Activated T-helper 9 cell treated with anti-CD3 and anti-CD28 coated beads, Interleukin-2, amount 50 U/mL, for 16 hours (primary cell): Measurements from ENCODE around the gene FGF12.

Experiments
- DNase-seq: peaks from one replicate; pipeline ENCODE4 v3.0.0-alpha.2; 2020; ENCODE audit warnings: low read depth

FGF12 gene

DNA sequence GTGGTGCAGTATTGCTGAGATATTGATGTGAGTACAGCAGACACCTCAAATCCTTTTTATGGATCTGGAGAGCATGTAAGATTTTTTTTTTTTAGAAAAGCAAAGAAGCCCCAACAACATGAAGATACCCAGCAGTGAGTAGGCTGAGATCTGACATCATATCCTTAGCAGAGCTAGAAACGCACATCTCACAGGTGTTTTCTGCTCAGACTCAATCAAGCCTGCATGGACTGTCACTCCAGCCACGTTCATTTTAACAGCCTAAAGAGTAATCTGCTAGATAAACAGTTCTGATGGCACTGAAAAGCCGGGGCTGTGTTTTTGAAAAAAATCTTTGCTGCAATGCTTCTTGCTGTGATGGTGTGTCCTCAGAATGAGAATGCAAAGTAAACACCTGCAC is 544.2 kb downstream of the FGF12 start:
- DNase-seq = no peak

- DNase-seq = no peak
Observed at GRCh38 chr3:192181151-192181550, 546.2 kb downstream of the FGF12 start.

GRCh38 chr3:192177383-192177782 is 550.0 kb downstream of the FGF12 start:
- no peak for DNase-seq

GRCh38 chr3:192174283-192174682 is 553.1 kb downstream of the FGF12 start:
- DNase-seq = no peak

GRCh38 chr3:192171213-192171612 is 556.1 kb downstream of the FGF12 start:
- no peak for DNase-seq

DNA sequence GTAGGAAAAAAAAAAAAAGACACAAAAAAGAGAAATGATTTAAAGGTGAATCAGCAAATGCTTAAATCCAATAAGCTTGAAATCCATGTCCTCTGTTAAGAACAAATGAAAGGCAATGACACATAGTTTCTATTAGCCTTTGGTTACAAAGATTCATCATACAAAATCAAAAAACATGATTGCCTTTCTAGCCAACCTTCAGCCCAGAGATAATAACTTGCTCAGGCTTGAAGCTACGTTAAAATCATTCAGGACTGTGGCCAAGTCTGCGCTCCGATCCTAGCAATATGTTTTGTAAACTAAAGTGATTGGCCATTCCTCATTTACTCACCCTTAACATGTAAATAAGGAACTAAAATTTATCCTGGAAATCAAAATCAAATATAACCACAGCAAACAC is 556.7 kb downstream of the FGF12 start:
- no peak for DNase-seq

DNA sequence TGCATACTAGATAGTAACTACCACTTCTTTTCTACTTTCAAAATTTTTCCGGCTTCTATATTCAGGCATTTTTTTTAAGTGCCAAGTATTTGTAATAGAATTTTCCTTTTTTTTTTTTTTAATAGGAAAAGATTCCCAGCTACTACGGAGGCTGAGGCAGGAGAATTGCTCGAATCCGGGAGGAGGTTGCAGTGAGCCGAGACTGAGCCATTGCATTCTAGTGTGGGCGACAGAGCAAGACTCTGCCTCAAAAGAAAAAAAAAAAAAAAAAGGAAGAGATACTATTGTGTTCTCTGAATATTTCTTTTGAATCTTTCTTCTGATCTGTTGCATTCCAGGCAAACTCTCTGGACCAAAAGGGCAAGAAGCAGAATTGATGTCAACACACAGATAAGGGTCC is 557.3 kb downstream of the FGF12 start:
- DNase-seq = no peak

GRCh38 chr3:192169332-192169915 is 557.9 kb downstream of the FGF12 start:
- no peak for DNase-seq

- DNase-seq = no peak
Observed at GRCh38 chr3:192168202-192168601, 559.1 kb downstream of the FGF12 start.

GRCh38 chr3:192165552-192165951 is 561.8 kb downstream of the FGF12 start:
- DNase-seq = no peak

- DNase-seq = no peak
Observed at GRCh38 chr3:192161661-192162060, 565.7 kb downstream of the FGF12 start.

- DNase-seq = no peak
Observed at GRCh38 chr3:192156382-192156781, 571.0 kb downstream of the FGF12 start.

DNA sequence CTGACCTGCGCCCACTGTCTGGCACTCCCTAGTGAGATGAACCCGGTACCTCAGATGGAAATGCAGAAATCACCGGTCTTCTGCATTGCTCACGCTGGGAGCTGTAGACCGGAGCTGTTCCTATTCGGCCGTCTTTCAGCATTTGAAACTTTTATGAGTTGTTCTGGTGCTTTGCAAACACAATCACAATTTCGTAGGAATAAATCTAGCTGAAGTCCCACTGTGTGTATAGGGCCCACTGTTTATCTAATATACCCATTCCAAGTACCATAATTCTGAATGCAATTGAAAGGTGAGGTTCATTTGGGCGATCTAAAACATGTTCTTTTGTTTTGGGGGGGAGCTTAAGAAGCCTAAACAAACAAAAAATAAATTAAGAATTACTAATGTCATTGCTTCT is 572.1 kb downstream of the FGF12 start:
- DNase-seq = no peak

GRCh38 chr3:192133271-192133670 is 594.1 kb downstream of the FGF12 start:
- no peak for DNase-seq

DNA sequence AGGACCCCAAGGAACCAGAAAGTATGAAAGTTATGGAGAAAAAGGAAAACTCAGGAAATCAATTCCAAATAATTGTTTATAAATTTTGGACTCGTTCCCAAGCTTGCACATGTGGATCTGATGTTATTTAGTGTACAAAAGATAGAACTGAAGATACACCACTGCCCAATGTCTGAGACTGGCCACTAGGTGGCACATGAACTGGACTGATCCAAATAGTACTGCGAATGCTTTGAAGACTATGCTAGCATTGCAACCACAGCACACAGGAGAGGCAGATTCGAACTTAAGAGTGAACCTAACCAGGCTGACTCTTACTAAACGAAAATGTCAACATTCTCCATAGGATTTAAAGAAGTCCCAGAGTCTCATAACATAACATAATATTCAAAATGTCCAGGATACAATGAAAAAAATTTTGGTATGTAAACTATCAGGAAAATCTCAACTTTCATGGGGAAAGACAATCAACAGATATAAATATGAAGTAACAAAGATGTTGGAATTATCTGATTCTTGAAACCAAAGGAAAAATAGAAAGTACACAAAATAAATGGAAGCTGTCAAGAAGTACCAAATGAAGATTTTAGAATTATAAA is 596.7 kb downstream of the FGF12 start:
- no peak for DNase-seq

GRCh38 chr3:192129586-192129985 is 597.8 kb downstream of the FGF12 start:
- DNase-seq = no peak

DNA sequence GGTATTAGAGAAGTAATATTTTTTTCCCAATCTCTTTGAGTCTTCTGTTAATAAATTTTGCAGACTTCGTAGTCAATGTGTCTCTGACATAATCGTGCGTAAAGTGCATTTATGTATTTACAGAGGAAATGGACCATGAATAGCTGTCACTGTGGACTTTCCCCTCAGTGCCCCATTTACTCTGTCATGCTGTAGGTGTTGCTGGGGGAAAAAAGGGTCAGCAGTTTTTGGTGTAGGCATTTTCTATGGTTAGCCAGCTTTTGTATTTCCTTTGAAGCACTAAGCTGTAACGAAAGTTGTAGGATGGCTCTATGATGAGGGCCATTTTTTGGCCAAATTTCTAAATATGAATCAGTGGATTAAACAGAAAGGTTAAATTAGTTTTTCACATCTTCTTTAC is 598.4 kb downstream of the FGF12 start:
- no peak for DNase-seq

GRCh38 chr3:192128060-192128459 is 599.3 kb downstream of the FGF12 start:
- DNase-seq = no peak

DNA sequence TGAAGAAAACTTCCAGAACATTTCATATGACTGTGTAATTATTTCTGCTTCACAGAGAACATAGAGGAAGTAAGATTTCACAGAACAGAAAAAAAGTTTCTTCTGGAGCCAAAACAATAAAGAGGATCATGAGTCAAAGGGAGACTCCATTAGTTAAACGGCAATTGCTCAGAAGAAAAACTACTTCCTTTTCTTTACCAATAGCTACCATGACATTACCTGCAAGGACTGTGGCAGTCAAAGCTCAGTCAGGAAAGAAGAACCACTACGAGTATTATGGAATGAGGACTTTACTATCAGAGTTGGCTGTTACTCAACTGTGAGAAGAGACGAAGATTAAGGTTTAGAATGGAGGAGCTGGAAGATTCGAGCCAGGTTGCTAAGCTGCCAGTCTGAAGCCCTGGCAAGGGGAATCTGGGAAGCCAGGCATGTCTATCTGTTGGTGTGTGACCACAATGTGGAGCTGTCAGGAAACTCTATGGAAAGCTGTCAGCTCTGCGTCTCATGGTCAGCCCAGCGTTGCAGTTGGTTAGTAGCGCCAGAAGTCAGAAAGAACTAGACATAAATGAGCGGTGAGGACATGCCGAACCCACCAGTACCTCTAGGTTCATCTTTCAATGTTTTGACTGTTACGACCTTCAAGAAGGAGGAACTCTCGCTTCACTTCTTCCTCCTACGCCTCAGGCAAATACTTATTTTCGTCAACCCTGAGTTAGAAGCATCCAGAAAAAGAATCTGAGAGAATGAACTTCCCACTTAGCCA is 604.3 kb downstream of the FGF12 start:
- no peak for DNase-seq

GRCh38 chr3:192121923-192122322 is 605.4 kb downstream of the FGF12 start:
- DNase-seq = no peak

GRCh38 chr3:192108820-192109219 is 618.5 kb downstream of the FGF12 start:
- DNase-seq = no peak

DNA sequence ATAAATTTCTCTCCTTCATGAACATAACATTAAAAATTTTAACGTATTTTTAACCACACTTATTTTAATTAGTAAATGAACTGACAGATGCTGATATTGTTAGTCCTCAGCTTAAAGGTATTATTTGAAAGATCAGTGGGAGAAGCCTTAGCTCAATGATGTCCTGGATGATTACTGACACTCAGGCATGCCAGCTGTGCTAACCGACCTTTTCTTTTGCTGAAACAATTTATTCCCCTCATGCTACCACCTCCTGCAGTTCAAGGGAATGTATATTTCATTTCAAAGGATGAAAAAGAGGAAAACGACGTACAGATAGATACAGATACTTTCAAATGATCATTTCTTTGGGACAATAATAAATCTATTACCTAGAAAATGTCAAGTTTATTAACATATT is 620.8 kb downstream of the FGF12 start:
- DNase-seq = no peak

GRCh38 chr3:192092388-192093005 is 634.8 kb downstream of the FGF12 start:
- DNase-seq = no peak
